ENCODE data around the gene REXO1.

GRCh38 chr19:1814833-1815604, 33.3 kb downstream of the REXO1 start:
- TF ChIP-seq ZNF274 (IDR thresholded peaks at IDR 0.05; ENCODE audit: low read depth, low read length) (no peak), SP1 (IDR thresholded peaks at IDR 0.05; ENCODE audit: low read depth) (no peak), ZFX (IDR thresholded peaks at IDR 0.05) (no peak), CTCF (IDR thresholded peaks at IDR 0.05 in 2 of 3, conservative IDR thresholded peaks at IDR 0.05 in 1 of 3; ENCODE audit: borderline replicate concordance in 1 of 3, insufficient read depth in 1 of 3, low read depth in 2 of 3, low read length in 2 of 3) (no peak), POLR2AphosphoS5 (IDR thresholded peaks at IDR 0.05; ENCODE audit: low read depth, low read length) (no peak; the same call in 1 of the 2 replicates)
